Right lobe of liver (tissue), 4 donors: Measurements from ENCODE around the gene HDAC9.

Source experiments
- CTCF ChIP-seq, 4 donors: fragments of 200-600 bp in 3 of 4; fragments of 450-650 bp in 1 of 4; IDR thresholded peaks; one replicate each; pipeline versions ENCODE4 v1.5.1 to v1.8.0; 2016 to 2022; ENCODE audit warnings: antibody characterized with exemption in 4 of 4, mild to moderate bottlenecking in 2 of 4
- POLR2A ChIP-seq: fragments of 450-650 bp; IDR thresholded peaks from one replicate; pipeline ENCODE4 v1.6.1; 2017; ENCODE audit warnings: antibody characterized with exemption, mild to moderate bottlenecking
- donor health status: DM: no; HTN: no; CAD: no.
- donor health status: DM: no; HTN: no; CAD: no.
- donor health status: DM: no; HTN: yes; CAD: no.

GRCh38 chr7:18971839-18972238 lies 476.3 kb downstream of the HDAC9 start:
- TF ChIP-seq CTCF (IDR thresholded peaks at IDR 0.05), result no peak
- TF ChIP-seq POLR2A, result no peak
